CD4-positive, CD25-positive, alpha-beta regulatory T cell (primary cell): ENCODE measurements around the gene NIBAN1. TPM values are rescaled to one million over a fixed set of nuclear protein-coding genes. Genes with fewer than 3 reads are reported as not detected.

ENCODE experiments used
- ATAC-seq, 2 donors: fragments of 150-1000 bp; cut with Tn5 transposase; one replicate each; pipeline ENCODE4 v1.10.0; 2021; ENCODE audit warnings: low read depth in 2 of 2, moderate number of reproducible peaks in 2 of 2, moderate library complexity in 1 of 2
- DNase-seq, 3 donors: peaks; one replicate each; pipeline versions ENCODE4 v3.0.0 to v3.0.0-alpha.2; 2012 to 2022; ENCODE audit warnings: mixed read lengths in 1 of 3
- H3K27ac ChIP-seq: one replicate; pipeline ENCODE4 v1.7.0; 2013; ENCODE audit warnings: mild to moderate bottlenecking, low read length; ENCODE audit not compliant: insufficient read depth, poor library complexity, severe bottlenecking
- H3K27me3 ChIP-seq: one replicate; pipeline ENCODE4 v1.7.0; 2013; ENCODE audit warnings: low read length; ENCODE audit not compliant: control insufficient read depth, insufficient read depth
- H3K36me3 ChIP-seq: one replicate; pipeline ENCODE4 v1.7.0; 2013; ENCODE audit warnings: mild to moderate bottlenecking, low read length, moderate library complexity; ENCODE audit not compliant: control insufficient read depth, insufficient read depth
- H3K4me1 ChIP-seq: 2 replicates; pipeline ENCODE4 v1.7.0; 2013; ENCODE audit warnings: mild to moderate bottlenecking, low read length; ENCODE audit not compliant: insufficient read depth, control insufficient read depth, poor library complexity, severe bottlenecking
- H3K4me3 ChIP-seq: one replicate; pipeline ENCODE4 v1.7.0; 2013; ENCODE audit warnings: low read depth, mild to moderate bottlenecking, low read length, moderate library complexity
- H3K9me3 ChIP-seq, 2 experiments: 1 replicate in 1 of 2; 2 replicates in 1 of 2; pipeline ENCODE4 v1.7.0; 2013; ENCODE audit warnings: low read length in 2 of 2, mild to moderate bottlenecking in 1 of 2, moderate library complexity in 1 of 2; ENCODE audit not compliant: control insufficient read depth in 2 of 2
- H3K27ac Mint-ChIP-seq, 3 donors: one replicate each; pipeline ENCODE4 v1.8.0; 2020 to 2022; ENCODE audit warnings: mild to moderate bottlenecking in 3 of 3, mixed read lengths in 3 of 3, moderate library complexity in 2 of 3
- H3K27me3 Mint-ChIP-seq: one replicate; pipeline ENCODE4 v1.8.0; 2022; ENCODE audit warnings: mild to moderate bottlenecking, mixed read lengths
- H3K36me3 Mint-ChIP-seq: one replicate; pipeline ENCODE4 v1.8.0; 2020; ENCODE audit warnings: mixed read lengths
- H3K4me1 Mint-ChIP-seq, 4 donors: one replicate each; pipeline ENCODE4 v1.8.0; 2020 to 2022; ENCODE audit warnings: mixed read lengths in 4 of 4, mild to moderate bottlenecking in 1 of 4
- H3K4me3 Mint-ChIP-seq, 4 donors: one replicate each; pipeline ENCODE4 v1.8.0; 2020 to 2022; ENCODE audit warnings: mild to moderate bottlenecking in 4 of 4, mixed read lengths in 4 of 4, moderate library complexity in 3 of 4
- H3K9me3 Mint-ChIP-seq, 7 donors: one replicate each; pipeline ENCODE4 v1.8.0; 2020 to 2022; ENCODE audit warnings: mixed read lengths in 7 of 7, mild to moderate bottlenecking in 3 of 7, moderate library complexity in 2 of 7
- polyA plus RNA-seq, 4 donors: library from polyadenylated mRNA; unstranded; fragments of 300-500 nt; fragmentation: Illumina TruSeq; gene quantifications; one replicate each; pipeline ENCODE4 v1.2.3, GENCODE V29; 2021
- total RNA-seq: library from RNA; stranded (reverse); gene quantifications from one replicate; pipeline ENCODE4 v1.2.3, GENCODE V29; 2022

Gene NIBAN1
- total and polyA plus RNA-seq, 5 donors from 2014 or later, result 37.3 to 141 (median 57.9) TPM

DNA sequence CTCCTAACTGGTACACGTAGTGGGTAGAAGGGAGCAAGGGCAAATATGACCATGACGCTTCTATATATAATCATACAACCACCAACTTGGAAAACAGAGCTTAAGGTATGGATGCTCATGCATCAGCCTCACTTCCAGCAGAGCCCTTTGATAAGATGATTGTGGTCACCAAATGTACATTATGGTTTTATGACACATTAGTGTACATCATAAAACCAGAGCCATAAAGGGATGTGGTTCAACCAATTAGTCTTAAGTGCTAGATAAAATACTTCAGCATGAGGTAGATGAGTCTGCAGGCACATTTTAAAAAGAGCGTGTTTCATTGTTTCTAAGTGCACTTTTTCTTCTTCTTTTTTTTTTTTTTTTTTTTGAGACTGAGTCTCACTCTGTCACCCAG lies 43.7 kb downstream of the NIBAN1 start:
- peaks cover 2 to 17% (median 5%) of the 10 kb centered on the region in 7 donors for H3K9me3 Mint-ChIP-seq
- H3K4me3 ChIP-seq, result no peak overlapping the region
- H3K27me3 Mint-ChIP-seq, result peaks cover 5% of the 10 kb centered on the region
- ATAC-seq (peak; percentile 72 to 82), DNase-seq (peak in 2 of 3 donors; percentile 18 to 51)
- H3K4me1 ChIP-seq, result peaks cover 14% of the 10 kb centered on the region
- H3K27ac ChIP-seq, result peak overlapping the region; percentile 35
- peak overlapping the region; percentile 3 to 85 (median 48) for H3K4me3 Mint-ChIP-seq
- H3K27me3 ChIP-seq, result no peaks in the 10 kb centered on the region
- H3K9me3 ChIP-seq, result no peaks in the 10 kb centered on the region
- H3K36me3 Mint-ChIP-seq, result peaks cover 7% of the 10 kb centered on the region
- peaks cover 12% of the 10 kb centered on the region for H3K36me3 ChIP-seq
- peaks cover 9 to 36% (median 26%) of the 10 kb centered on the region in 4 donors for H3K4me1 Mint-ChIP-seq
- peak overlapping the region; percentile 14 to 65 (median 40) for H3K27ac Mint-ChIP-seq

GRCh38 chr1:184930232-184930631 lies 44.1 kb downstream of the NIBAN1 start:
- peak overlapping the region; percentile 14 to 65 (median 40) for H3K27ac Mint-ChIP-seq
- Histone ChIP-seq H3K9me3 (no peaks in the 10 kb centered on the region), H3K4me1 (peaks cover 14% of the 10 kb centered on the region), H3K27me3 (no peaks in the 10 kb centered on the region), H3K27ac (peak overlapping the region; percentile 35), H3K4me3 (no peak overlapping the region), H3K36me3 (peaks cover 12% of the 10 kb centered on the region)
- DNase-seq (no peak), ATAC-seq (no peak)
- H3K36me3 Mint-ChIP-seq, result peaks cover 7% of the 10 kb centered on the region
- H3K4me3 Mint-ChIP-seq, result peak overlapping the region; percentile 3 to 85 (median 48)
- peaks cover 9 to 37% (median 26%) of the 10 kb centered on the region in 4 donors for H3K4me1 Mint-ChIP-seq
- peaks cover 5% of the 10 kb centered on the region for H3K27me3 Mint-ChIP-seq
- H3K9me3 Mint-ChIP-seq, result peaks cover 2 to 17% (median 5%) of the 10 kb centered on the region in 7 donors

GRCh38 chr1:184929711-184930202 lies 44.6 kb downstream of the NIBAN1 start:
- H3K9me3 ChIP-seq, result no peaks in the 10 kb centered on the region
- no peak for DNase-seq
- Mint-ChIP-seq H3K27me3 (peaks cover 5% of the 10 kb centered on the region), H3K36me3 (peaks cover 7% of the 10 kb centered on the region), H3K4me3 (no peak overlapping the region), H3K4me1 (peaks cover 12 to 41% (median 27%) of the 10 kb centered on the region in 4 donors), H3K9me3 (peaks cover 2 to 22% (median 5%) of the 10 kb centered on the region in 7 donors), H3K27ac (peak overlapping the region in 2 of 3 donors; percentile 40 to 84)
- peaks cover 9% of the 10 kb centered on the region for H3K36me3 ChIP-seq
- no peak overlapping the region for H3K27ac ChIP-seq
- peaks cover 14% of the 10 kb centered on the region for H3K4me1 ChIP-seq
- H3K4me3 ChIP-seq, result no peak overlapping the region
- ATAC-seq, result no peak
- H3K27me3 ChIP-seq, result no peaks in the 10 kb centered on the region

GRCh38 chr1:184928394-184928793 lies 45.9 kb downstream of the NIBAN1 start:
- peaks cover 21 to 46% (median 29%) of the 10 kb centered on the region in 4 donors for H3K4me1 Mint-ChIP-seq
- peaks cover 5% of the 10 kb centered on the region for H3K27me3 Mint-ChIP-seq
- H3K4me1 ChIP-seq, result peaks cover 14% of the 10 kb centered on the region
- H3K9me3 ChIP-seq, result no peaks in the 10 kb centered on the region
- H3K36me3 Mint-ChIP-seq, result no peaks in the 10 kb centered on the region
- H3K9me3 Mint-ChIP-seq, result peaks cover 2 to 28% (median 5%) of the 10 kb centered on the region in 7 donors
- H3K27me3 ChIP-seq, result no peaks in the 10 kb centered on the region
- H3K27ac Mint-ChIP-seq, result no peak overlapping the region
- no peak overlapping the region for H3K4me3 Mint-ChIP-seq
- DNase-seq, result no peak
- no peak overlapping the region for H3K4me3 ChIP-seq
- ATAC-seq, result no peak
- H3K27ac ChIP-seq, result no peak overlapping the region
- H3K36me3 ChIP-seq, result peaks cover 4% of the 10 kb centered on the region

Other genes with a start within 250 kb of the NIBAN1 start
- gene EDEM3, start 219.7 kb downstream of the NIBAN1 start, total RNA-seq, result 38.5 TPM
- 10 to 100 TPM; 11.0 to 17.6 (median 15.6) TPM for gene EDEM3, start 219.7 kb downstream of the NIBAN1 start, polyA plus RNA-seq
- gene RNF2, start 71.0 kb upstream of the NIBAN1 start, total RNA-seq, result 17.1 TPM
- 10 to 100 TPM; 16.4 to 33.3 (median 28.2) TPM for gene RNF2, start 71.0 kb upstream of the NIBAN1 start, polyA plus RNA-seq
- gene TRMT1L, start 182.4 kb upstream of the NIBAN1 start, total RNA-seq, result 12.3 TPM
- gene TRMT1L, start 182.4 kb upstream of the NIBAN1 start, polyA plus RNA-seq, result 10 to 100 TPM; 19.1 to 23.7 (median 21.9) TPM
- 8.1 TPM for gene SWT1, start 182.7 kb upstream of the NIBAN1 start, total RNA-seq
- gene SWT1, start 182.7 kb upstream of the NIBAN1 start, polyA plus RNA-seq, result 1 to 10 TPM; 6.0 to 9.8 (median 7.5) TPM